Smooth muscle cell (in vitro differentiated cells): Measurements from ENCODE around the gene MBD2. TPM values are rescaled to one million over a fixed set of nuclear protein-coding genes. Genes with fewer than 3 reads are reported as not detected.
A peak's percentile ranks its signal among the peaks of the same experiment; 100 is the strongest.

Experiments
- DNase-seq: peaks from one replicate; lab custom pipeline; 2025; ENCODE audit not compliant: unreplicated experiment; lab: John Stamatoyannopoulos, UW
- H2AFZ ChIP-seq: fragments of 200-600 bp; sonication (generic); 2 replicates; pipeline ENCODE4 v1.6.0; 2016; ENCODE audit warnings: antibody characterized with exemption, low read depth, mild to moderate bottlenecking
- H3F3A ChIP-seq: fragments of 200-600 bp; sonication (generic); 2 replicates; pipeline ENCODE4 v1.6.0; 2017; ENCODE audit warnings: antibody characterized with exemption, low read depth
- H3K27ac ChIP-seq: fragments of 200-600 bp; sonication (generic); 2 replicates; pipeline ENCODE4 v1.5.1; 2016; ENCODE audit warnings: low read depth, mild to moderate bottlenecking
- H3K27me3 ChIP-seq: fragments of 200-600 bp; sonication (generic); 2 replicates; pipeline ENCODE4 v1.6.1; 2016; ENCODE audit warnings: low read depth, mild to moderate bottlenecking
- H3K36me3 ChIP-seq: fragments of 200-600 bp; sonication (generic); 2 replicates; pipeline ENCODE4 v1.5.1; 2016; ENCODE audit warnings: low read depth
- H3K4me1 ChIP-seq: fragments of 200-600 bp; sonication (generic); 2 replicates; pipeline ENCODE4 v1.5.1; 2016; ENCODE audit warnings: low read depth
- H3K4me2 ChIP-seq: fragments of 200-600 bp; sonication (generic); 2 replicates; pipeline ENCODE4 v1.6.0; 2016; ENCODE audit warnings: mild to moderate bottlenecking
- H3K4me3 ChIP-seq: fragments of 200-600 bp; sonication (generic); 2 replicates; pipeline ENCODE4 v1.5.1; 2016; ENCODE audit warnings: mild to moderate bottlenecking
- H3K79me2 ChIP-seq: fragments of 200-600 bp; sonication (generic); 2 replicates; pipeline ENCODE4 v1.6.0; 2016; ENCODE audit warnings: low read depth, mild to moderate bottlenecking
- H3K9ac ChIP-seq: fragments of 200-600 bp; sonication (generic); 2 replicates; pipeline ENCODE4 v1.6.0; 2016; ENCODE audit warnings: low read depth
- H3K9me3 ChIP-seq: fragments of 200-600 bp; sonication (generic); replicated peaks from 2 replicates; pipeline ENCODE4 v1.5.1; 2016; ENCODE audit warnings: low read depth
- H4K20me1 ChIP-seq: fragments of 200-600 bp; sonication (generic); 2 replicates; pipeline ENCODE4 v1.6.0; 2016; ENCODE audit warnings: low read depth
- WGBS: methylation state at CpG from one replicate; pipeline ENCODE4 v1.1.7; 2016; ENCODE audit warnings: low lambda C conversion rate; 5-methylcytosine and 5-hydroxymethylcytosine counted together
- polyA plus RNA-seq: library from polyadenylated mRNA; unstranded; fragments of >200 nt; fragmentation: Nextera tagmentation; extraction: Ambion mirVana; gene quantifications from 2 replicates; pipeline ENCODE4 v1.2.1, GENCODE V29; 2016
- total RNA-seq: library from RNA; depleted of rRNA; stranded (reverse); fragments of >200 nt; gene quantifications from 2 replicates; pipeline ENCODE4 v1.2.3, GENCODE V29; 2014
- TF ChIP-seq, protein P1 (sequence below): fragments of 200-600 bp; sonication (generic); IDR thresholded peaks from 2 replicates; pipeline ENCODE4 v1.5.1; 2017; ENCODE audit warnings: borderline replicate concordance, mild to moderate bottlenecking, antibody characterized with exemption; ENCODE audit not compliant: insufficient read depth, poor library complexity, severe bottlenecking

The MBD2 gene
- total and polyA plus RNA-seq, 2 experiments from 2014 or later, result 28.5 to 42.6 TPM

DNA sequence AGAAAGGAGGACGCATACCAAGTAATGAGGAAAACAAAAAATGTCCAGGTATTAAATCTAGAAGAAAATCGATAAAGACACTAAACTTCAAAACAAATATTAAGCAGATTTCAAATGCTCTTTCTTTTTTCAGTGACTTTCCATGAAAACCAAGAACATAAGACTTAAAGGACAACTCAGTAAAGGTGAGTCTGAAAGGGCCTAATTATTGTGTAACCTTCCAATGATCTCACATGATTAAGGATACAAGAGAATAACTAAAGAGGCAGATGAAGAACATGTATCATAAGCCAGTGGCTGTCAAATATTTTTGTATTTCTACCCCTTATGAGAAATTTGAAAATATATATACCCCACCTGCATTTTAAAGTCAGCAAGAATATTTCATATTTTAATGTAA is 30.7 kb downstream of the MBD2 start:
- H3K36me3 ChIP-seq, result no peaks in the 10 kb centered on the region
- TF ChIP-seq, protein P1, sequence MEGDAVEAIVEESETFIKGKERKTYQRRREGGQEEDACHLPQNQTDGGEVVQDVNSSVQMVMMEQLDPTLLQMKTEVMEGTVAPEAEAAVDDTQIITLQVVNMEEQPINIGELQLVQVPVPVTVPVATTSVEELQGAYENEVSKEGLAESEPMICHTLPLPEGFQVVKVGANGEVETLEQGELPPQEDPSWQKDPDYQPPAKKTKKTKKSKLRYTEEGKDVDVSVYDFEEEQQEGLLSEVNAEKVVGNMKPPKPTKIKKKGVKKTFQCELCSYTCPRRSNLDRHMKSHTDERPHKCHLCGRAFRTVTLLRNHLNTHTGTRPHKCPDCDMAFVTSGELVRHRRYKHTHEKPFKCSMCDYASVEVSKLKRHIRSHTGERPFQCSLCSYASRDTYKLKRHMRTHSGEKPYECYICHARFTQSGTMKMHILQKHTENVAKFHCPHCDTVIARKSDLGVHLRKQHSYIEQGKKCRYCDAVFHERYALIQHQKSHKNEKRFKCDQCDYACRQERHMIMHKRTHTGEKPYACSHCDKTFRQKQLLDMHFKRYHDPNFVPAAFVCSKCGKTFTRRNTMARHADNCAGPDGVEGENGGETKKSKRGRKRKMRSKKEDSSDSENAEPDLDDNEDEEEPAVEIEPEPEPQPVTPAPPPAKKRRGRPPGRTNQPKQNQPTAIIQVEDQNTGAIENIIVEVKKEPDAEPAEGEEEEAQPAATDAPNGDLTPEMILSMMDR, result no peak
- H3K9ac ChIP-seq, result no peak overlapping the region
- H3K9me3 ChIP-seq, result no peaks in the 10 kb centered on the region
- H3K4me2 ChIP-seq, result no peak overlapping the region
- 97% methylated on average over 2 of the region's 2 CpGs for WGBS
- H3K4me1 ChIP-seq, result no peaks in the 10 kb centered on the region
- no peak overlapping the region for H3K4me3 ChIP-seq
- H3K79me2 ChIP-seq, result peaks cover 64% of the 10 kb centered on the region
- H3K27me3 ChIP-seq, result no peaks in the 10 kb centered on the region
- DNase-seq, result no peak
- H2AFZ ChIP-seq, result no peak overlapping the region
- H3K27ac ChIP-seq, result peak overlapping the region; percentile 94
- H4K20me1 ChIP-seq, result peaks cover 75% of the 10 kb centered on the region
- H3F3A ChIP-seq, result no peaks in the 10 kb centered on the region

- DNase-seq, result no peak
- no peaks in the 10 kb centered on the region for H3F3A ChIP-seq
- H3K4me1 ChIP-seq, result no peaks in the 10 kb centered on the region
- no peaks in the 10 kb centered on the region for H3K9me3 ChIP-seq
- H3K36me3 ChIP-seq, result no peaks in the 10 kb centered on the region
- TF ChIP-seq, protein P1, result no peak
- H3K9ac ChIP-seq, result peak overlapping the region; percentile 44
- H3K27ac ChIP-seq, result peak overlapping the region; percentile 94
- H3K4me2 ChIP-seq, result no peak overlapping the region
- WGBS, result 77% methylated on average over 3 of the region's 3 CpGs
- H3K4me3 ChIP-seq, result no peak overlapping the region
- H2AFZ ChIP-seq, result no peak overlapping the region
- peaks cover 61% of the 10 kb centered on the region for H3K79me2 ChIP-seq
- H4K20me1 ChIP-seq, result peaks cover 66% of the 10 kb centered on the region
- no peaks in the 10 kb centered on the region for H3K27me3 ChIP-seq
Observed at GRCh38 chr18:54192900-54193299, 31.6 kb downstream of the MBD2 start.

- Histone ChIP-seq H3K4me2 (no peak overlapping the region), H3K4me1 (no peaks in the 10 kb centered on the region), H3K79me2 (peaks cover 58% of the 10 kb centered on the region), H3K9ac (peak overlapping the region; percentile 44), H3K27me3 (no peaks in the 10 kb centered on the region), H3K27ac (peak overlapping the region; percentile 94), H3K9me3 (no peaks in the 10 kb centered on the region), H3F3A (no peaks in the 10 kb centered on the region), H3K36me3 (peaks cover 5% of the 10 kb centered on the region), H4K20me1 (peaks cover 62% of the 10 kb centered on the region), H2AFZ (no peak overlapping the region), H3K4me3 (no peak overlapping the region)
- TF ChIP-seq, protein P1, result no peak
- DNase-seq, result no peak
- WGBS, result 85% methylated on average over 4 of the region's 4 CpGs
Observed at GRCh38 chr18:54192415-54192814, 32.1 kb downstream of the MBD2 start.

DNA sequence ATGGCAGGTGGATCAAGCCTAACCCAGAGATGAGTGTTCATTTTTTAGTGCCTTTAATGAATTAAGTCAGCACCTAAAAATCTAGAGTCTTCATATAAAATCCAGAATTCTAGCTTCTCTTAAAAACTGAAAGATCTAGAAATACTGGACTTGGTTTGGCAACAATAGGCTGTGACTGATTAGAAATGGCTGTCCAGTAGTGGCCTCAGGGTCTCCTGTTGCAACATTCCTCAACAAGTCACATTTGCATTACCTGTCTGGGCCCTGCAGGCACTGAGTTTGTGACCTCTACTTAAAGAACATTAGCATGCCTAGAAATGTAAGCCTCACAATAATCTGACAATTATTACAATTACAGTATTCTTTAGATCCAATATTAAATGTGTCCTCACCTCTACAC is 33.1 kb downstream of the MBD2 start:
- Histone ChIP-seq H3K9ac (no peak overlapping the region), H3K4me3 (no peak overlapping the region), H3K79me2 (peaks cover 55% of the 10 kb centered on the region), H3F3A (no peaks in the 10 kb centered on the region), H3K27me3 (no peaks in the 10 kb centered on the region), H3K36me3 (peaks cover 13% of the 10 kb centered on the region), H4K20me1 (peaks cover 54% of the 10 kb centered on the region), H3K27ac (peak overlapping the region; percentile 94), H2AFZ (no peak overlapping the region), H3K4me1 (no peaks in the 10 kb centered on the region), H3K9me3 (no peaks in the 10 kb centered on the region), H3K4me2 (no peak overlapping the region)
- TF ChIP-seq, protein P1, result no peak
- no peak for DNase-seq
